ENCODE data around the gene EXOC1. TPM values are rescaled to one million over a fixed set of nuclear protein-coding genes. Genes with fewer than 3 reads are reported as not detected.

The EXOC1 gene
- total RNA-seq, 1 donor = 56.7 TPM

- no peak overlapping the region for H3K4me3 ChIP-seq (ENCODE audit: low read depth, low read length)
- TF ChIP-seq CTCF (IDR thresholded peaks at IDR 0.05; ENCODE audit: insufficient read depth, low read length) = no peak
- DNase-seq (ENCODE audit: low read depth) = no peak
Measured at GRCh38 chr4:55849724-55850123, 3.7 kb upstream of the EXOC1 start.

DNA sequence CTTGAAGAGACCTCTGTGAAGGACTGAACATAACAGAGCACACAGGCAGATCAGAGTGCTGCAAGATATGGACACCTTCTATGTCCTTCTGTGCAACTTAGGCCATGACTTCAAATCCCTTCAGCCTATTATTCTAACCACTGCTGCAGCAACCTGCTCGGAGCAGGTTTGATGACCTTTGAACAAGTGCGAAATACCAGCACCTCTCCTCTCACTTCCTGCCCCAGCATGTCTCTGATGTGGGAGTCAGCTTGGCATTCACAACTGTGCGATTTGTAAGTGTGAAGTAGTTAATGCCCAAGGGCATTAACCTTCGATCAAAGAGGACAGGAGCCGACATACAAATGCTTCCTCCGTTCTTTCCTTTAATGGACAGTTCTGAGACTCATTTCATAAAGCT is 1.6 kb upstream of the EXOC1 start:
- no peak for DNase-seq (ENCODE audit: low read depth)
- TF ChIP-seq CTCF (IDR thresholded peaks at IDR 0.05; ENCODE audit: insufficient read depth, low read length) = no peak
- H3K4me3 ChIP-seq (ENCODE audit: low read depth, low read length) = no peak overlapping the region

DNA sequence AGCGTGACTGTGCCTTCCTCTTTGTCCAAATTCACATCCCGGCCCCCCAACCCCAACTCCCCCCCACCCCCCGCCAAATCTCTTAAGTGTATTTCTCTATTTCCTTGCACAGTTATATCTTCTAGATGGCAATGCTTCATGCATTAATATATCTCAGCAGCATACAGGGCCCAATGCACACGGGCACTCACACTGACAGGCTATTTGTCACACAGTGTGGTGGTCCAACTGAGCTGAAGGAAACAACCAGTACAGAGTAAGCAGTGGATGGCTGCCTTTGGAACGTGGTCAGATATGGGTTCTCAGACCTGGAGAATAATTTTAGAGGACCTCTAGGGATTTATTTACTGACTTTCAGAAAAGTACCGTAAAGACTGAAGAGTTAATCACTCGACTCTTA is 681 bp downstream of the EXOC1 start:
- DNase-seq (ENCODE audit: low read depth) = no peak
- no peak for TF ChIP-seq CTCF (IDR thresholded peaks at IDR 0.05; ENCODE audit: insufficient read depth, low read length)
- H3K4me3 ChIP-seq (ENCODE audit: low read depth, low read length) = peak overlapping the region; percentile 94

DNA sequence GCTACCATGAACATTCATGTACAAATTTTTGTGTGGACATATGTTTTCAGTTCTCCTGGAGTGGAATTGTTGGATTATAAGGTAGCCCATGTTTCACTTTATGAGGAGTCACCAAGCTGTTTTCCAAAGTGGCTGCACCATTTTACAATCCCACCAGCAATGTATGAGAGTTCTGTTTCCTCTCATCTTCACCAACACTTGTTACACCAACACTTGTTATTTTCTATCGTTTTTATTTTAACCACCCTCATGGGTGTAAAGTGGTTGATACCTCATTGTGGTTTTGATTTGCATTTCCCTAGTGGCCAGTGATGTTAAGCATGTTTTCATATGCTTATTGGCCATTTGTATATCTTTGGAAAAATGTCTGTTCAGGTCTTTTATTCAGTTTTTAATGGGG is 4.1 kb downstream of the EXOC1 start:
- H3K4me3 ChIP-seq (ENCODE audit: low read depth, low read length) = no peak overlapping the region
- TF ChIP-seq CTCF (IDR thresholded peaks at IDR 0.05; ENCODE audit: insufficient read depth, low read length) = no peak
- DNase-seq (ENCODE audit: low read depth) = no peak

- no peak for DNase-seq (ENCODE audit: low read depth)
- TF ChIP-seq CTCF (IDR thresholded peaks at IDR 0.05; ENCODE audit: insufficient read depth, low read length) = no peak
- H3K4me3 ChIP-seq (ENCODE audit: low read depth, low read length) = no peak overlapping the region
Measured at GRCh38 chr4:55859711-55860110, 6.3 kb downstream of the EXOC1 start.

GRCh38 chr4:55864577-55865223 is 11.3 kb downstream of the EXOC1 start:
- no peak for TF ChIP-seq CTCF (IDR thresholded peaks at IDR 0.05; ENCODE audit: insufficient read depth, low read length)
- no peak overlapping the region for H3K4me3 ChIP-seq (ENCODE audit: low read depth, low read length)

GRCh38 chr4:55865228-55865806 is 11.9 kb downstream of the EXOC1 start:
- peak; percentile 64 for DNase-seq (ENCODE audit: low read depth)
- TF ChIP-seq CTCF (IDR thresholded peaks at IDR 0.05; ENCODE audit: insufficient read depth, low read length) = no peak
- H3K4me3 ChIP-seq (ENCODE audit: low read depth, low read length) = peak overlapping the region; percentile 4

More at GRCh38 chr4:55864577-55865223, 11.3 kb downstream of the EXOC1 start:
- no peak for DNase-seq (ENCODE audit: low read depth)

Data from fibroblast of the aortic adventitia (primary cell).